Measurements from ENCODE around the gene FNTB. TPM values are rescaled to one million over a fixed set of nuclear protein-coding genes. Genes with fewer than 3 reads are reported as not detected.

Gene FNTB
- total and polyA plus RNA-seq, 2 of the 8 experiments (the other 6 are each of a cell fraction or from before 2014, with no cell fraction given), result 16.0 to 20.7 TPM

DNA sequence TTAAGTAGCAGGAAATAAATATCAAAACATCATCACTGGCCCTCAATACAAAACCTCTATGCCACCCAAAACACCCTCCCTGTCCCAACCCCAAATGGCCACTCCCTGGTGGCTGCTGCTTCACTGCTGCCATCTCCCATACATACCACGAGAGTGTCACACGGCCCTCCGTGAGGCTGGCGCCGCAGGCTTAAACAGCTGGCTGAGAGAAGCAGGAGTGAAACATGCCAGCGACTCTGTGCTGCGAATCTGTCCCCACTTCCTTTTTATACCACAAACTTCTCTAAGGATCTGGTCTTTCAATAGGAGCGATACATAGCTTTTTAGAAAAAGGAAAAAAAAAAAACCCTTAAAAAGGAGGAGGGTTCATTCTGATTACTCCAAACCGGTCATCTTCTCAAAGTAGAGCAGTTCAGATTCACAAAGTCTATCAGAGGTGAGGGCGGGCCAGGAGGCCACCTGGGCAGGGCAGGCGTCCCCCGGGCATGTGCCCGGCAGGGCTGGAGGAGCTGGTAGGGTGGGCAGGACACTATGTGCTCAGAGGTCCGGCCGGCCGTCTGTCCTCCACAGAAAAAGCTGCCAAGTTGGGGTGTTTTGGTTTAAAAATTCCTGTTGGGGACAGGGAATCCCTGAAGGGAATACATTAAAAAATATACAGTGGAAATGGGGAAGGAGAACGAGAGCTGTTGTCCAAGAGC, 89.1 kb downstream of the FNTB start:
- Histone ChIP-seq H4K8ac (ENCODE audit: extremely low read depth, insufficient read depth, low read length) (no peak overlapping the region), H3K36me3 (ENCODE audit: control insufficient read depth in 2 of 4, insufficient read depth in 4 of 4, low read length in 3 of 4) (peaks cover 5 to 28% (median 18%) of the 10 kb centered on the region in 4 experiments; a peak in 7 of 8 replicates), H2AFZ (ENCODE audit: low read length) (no peak overlapping the region), H3K23me2 (ENCODE audit: low read depth, low read length) (no peaks in the 10 kb centered on the region), H4K20me1 (replicated peaks in 1 of 2; ENCODE audit: control insufficient read depth in 1 of 2, insufficient read depth in 2 of 2, low read length in 2 of 2) (peaks cover 10 to 12% of the 10 kb centered on the region in 2 experiments), H2BK5ac (ENCODE audit: low read depth, low read length) (no peak overlapping the region), H3K9me3 (ENCODE audit: insufficient read depth in 2 of 2, low read depth in 1 of 2, low read length in 1 of 2) (no peaks in the 10 kb centered on the region), H3K56ac (replicated peaks; ENCODE audit: insufficient read length, low read depth, low read length) (no peak overlapping the region), H3K9ac (replicated peaks in 1 of 4; ENCODE audit: extremely low read depth in 1 of 4, low read depth in 3 of 4, low read length in 3 of 4) (no peak overlapping the region), H4K91ac (replicated peaks; ENCODE audit: insufficient read length, low read length) (no peak overlapping the region), H3K4ac (replicated peaks; ENCODE audit: insufficient read length, low read depth, low read length) (no peak overlapping the region), H3K27ac (ENCODE audit: low read depth, low read length) (no peak overlapping the region), H3K23ac (ENCODE audit: insufficient read length) (no peak overlapping the region), H3K79me2 (ENCODE audit: control insufficient read depth in 1 of 2, insufficient read depth in 2 of 2, low read length in 2 of 2) (no peaks in the 10 kb centered on the region), H3K79me1 (ENCODE audit: low read depth, low read length) (peaks cover 2% of the 10 kb centered on the region; the same call in 1 of the 2 replicates), H2BK20ac (ENCODE audit: low read length) (no peak overlapping the region), H3K18ac (ENCODE audit: extremely low read depth, low read length) (no peak overlapping the region), H3K4me3 (ENCODE audit: extremely low read depth in 1 of 4, insufficient read depth in 2 of 4, low read depth in 3 of 4, low read length in 4 of 4) (no peak overlapping the region), H4K5ac (ENCODE audit: insufficient read length, low read depth, low read length) (no peak overlapping the region), H3K14ac (ENCODE audit: insufficient read length) (no peak overlapping the region), H3K4me1 (replicated peaks in 1 of 4; ENCODE audit: control insufficient read depth in 3 of 4, insufficient read depth in 4 of 4, low read length in 3 of 4) (no peaks in the 10 kb centered on the region), H2BK120ac (replicated peaks; ENCODE audit: low read depth, low read length) (no peak overlapping the region), H2BK15ac (ENCODE audit: low read length) (no peak overlapping the region), H2BK12ac (ENCODE audit: low read depth, low read length) (no peak overlapping the region), H3K27me3 (replicated peaks in 1 of 4; ENCODE audit: control insufficient read depth in 3 of 4, extremely low read depth in 1 of 4, insufficient read depth in 3 of 4, low read length in 3 of 4) (no peaks in the 10 kb centered on the region), H2AK5ac (ENCODE audit: low read depth, low read length) (no peak overlapping the region), H3K4me2 (ENCODE audit: insufficient read depth in 1 of 2, low read depth in 2 of 2, low read length in 2 of 2) (no peak overlapping the region)
- ChIA-PET CTCF (ENCODE audit: partially characterized antibody) (interaction anchor here (1.2 to 1.5 kb wide), 2 partner anchors 14 to 49 kb away, joined by 3 to 4 read pairs; no protein-coding TSS in a partner anchor), POLR2A (ENCODE audit: partially characterized antibody) (interaction anchor here (1.1 kb wide), 1 partner anchor 56 kb away, joined by 3 read pairs; no protein-coding TSS in a partner anchor)
- WGBS, 2 experiments (ENCODE audit: extremely low coverage in 1 of 2, insufficient coverage in 1 of 2, insufficient read length in 1 of 2, insufficient replicate concordance in 2 of 2, low coverage in 1 of 2, low lambda C conversion rate in 2 of 2, missing lambda C conversion rate in 1 of 2), result 90% methylated on average over 17 of the region's 17 CpGs; no CpG with 5 or more reads in 1 of the 2 experiments
- FAIRE-seq (no peak), DNase-seq (ENCODE audit: low read depth in 1 of 2, low spot score in 2 of 2) (no peak)
- TF ChIP-seq SP2 (IDR thresholded peaks at IDR 0.05; ENCODE audit: low read length) (no peak), EZH2 (IDR thresholded peaks at IDR 0.05; ENCODE audit: low read depth, low read length, severe bottlenecking) (no peak), CBX5 (IDR thresholded peaks at IDR 0.05; ENCODE audit: low read depth, low read length) (no peak), GABPA (IDR thresholded peaks at IDR 0.05; ENCODE audit: borderline replicate concordance, insufficient read depth, low read length) (no peak), GTF2F1 (IDR thresholded peaks at IDR 0.05; ENCODE audit: borderline replicate concordance, low read depth, low read length) (no peak), POU5F1 (IDR thresholded peaks at IDR 0.05; ENCODE audit: low read depth, low read length) (no peak), TAF7 (optimal IDR thresholded peaks at IDR 0.05; ENCODE audit: borderline replicate concordance, low read depth, low read length) (no peak), ASH2L (IDR thresholded peaks at IDR 0.05; ENCODE audit: low read length) (no peak), FOSL1 (IDR thresholded peaks at IDR 0.05; ENCODE audit: insufficient read depth, low read depth, low read length) (no peak)
- TF ChIP-seq, protein P1, sequence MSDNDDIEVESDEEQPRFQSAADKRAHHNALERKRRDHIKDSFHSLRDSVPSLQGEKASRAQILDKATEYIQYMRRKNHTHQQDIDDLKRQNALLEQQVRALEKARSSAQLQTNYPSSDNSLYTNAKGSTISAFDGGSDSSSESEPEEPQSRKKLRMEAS (IDR thresholded peaks at IDR 0.05), result no peak
- TF ChIP-seq, protein P2, sequence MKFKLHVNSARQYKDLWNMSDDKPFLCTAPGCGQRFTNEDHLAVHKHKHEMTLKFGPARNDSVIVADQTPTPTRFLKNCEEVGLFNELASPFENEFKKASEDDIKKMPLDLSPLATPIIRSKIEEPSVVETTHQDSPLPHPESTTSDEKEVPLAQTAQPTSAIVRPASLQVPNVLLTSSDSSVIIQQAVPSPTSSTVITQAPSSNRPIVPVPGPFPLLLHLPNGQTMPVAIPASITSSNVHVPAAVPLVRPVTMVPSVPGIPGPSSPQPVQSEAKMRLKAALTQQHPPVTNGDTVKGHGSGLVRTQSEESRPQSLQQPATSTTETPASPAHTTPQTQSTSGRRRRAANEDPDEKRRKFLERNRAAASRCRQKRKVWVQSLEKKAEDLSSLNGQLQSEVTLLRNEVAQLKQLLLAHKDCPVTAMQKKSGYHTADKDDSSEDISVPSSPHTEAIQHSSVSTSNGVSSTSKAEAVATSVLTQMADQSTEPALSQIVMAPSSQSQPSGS (IDR thresholded peaks at IDR 0.05; ENCODE audit: low read length), result no peak
